ENCODE results near the gene ADAM8. TPM values are rescaled to one million over a fixed set of nuclear protein-coding genes. Genes with fewer than 3 reads are reported as not detected.

The ADAM8 gene
- total and polyA plus RNA-seq, 2 of the 8 experiments (the other 6 are each of a cell fraction or from before 2014, with no cell fraction given), result 4.6 TPM

- Histone ChIP-seq H3K9me3 (ENCODE audit: insufficient read depth in 2 of 2, low read depth in 1 of 2, low read length in 1 of 2) (no peaks in the 10 kb centered on the region), H3K4ac (replicated peaks; ENCODE audit: insufficient read length, low read depth, low read length) (no peak overlapping the region), H2BK15ac (ENCODE audit: low read length) (0 out of 2 replicates have a peak overlapping the region, but pooled peaks have one; percentile 29), H2AK5ac (ENCODE audit: low read depth, low read length) (no peak overlapping the region), H4K20me1 (replicated peaks in 1 of 2; ENCODE audit: control insufficient read depth in 1 of 2, insufficient read depth in 2 of 2, low read length in 2 of 2) (peaks cover 0 to 2% of the 10 kb centered on the region in 2 experiments), H2BK20ac (ENCODE audit: low read length) (no peak overlapping the region), H3K23me2 (ENCODE audit: low read depth, low read length) (peaks cover 6% of the 10 kb centered on the region; the same call in 1 of the 2 replicates), H4K5ac (ENCODE audit: insufficient read length, low read depth, low read length) (no peak overlapping the region), H3K79me1 (ENCODE audit: low read depth, low read length) (no peaks in the 10 kb centered on the region), H3K23ac (ENCODE audit: insufficient read length) (no peak overlapping the region), H3K4me3 (ENCODE audit: extremely low read depth in 1 of 4, insufficient read depth in 2 of 4, low read depth in 3 of 4, low read length in 4 of 4) (peak overlapping the region; percentile 45 to 69 (median 52)), H2BK12ac (ENCODE audit: low read depth, low read length) (no peak overlapping the region), H2AFZ (ENCODE audit: low read length) (0 out of 2 replicates have a peak overlapping the region, but pooled peaks have one; percentile 57), H3K14ac (ENCODE audit: insufficient read length) (no peak overlapping the region), H3K27me3 (replicated peaks in 1 of 4; ENCODE audit: control insufficient read depth in 3 of 4, extremely low read depth in 1 of 4, insufficient read depth in 3 of 4, low read length in 3 of 4) (peaks cover 17 to 56% (median 47%) of the 10 kb centered on the region in 4 experiments), H3K4me2 (ENCODE audit: insufficient read depth in 1 of 2, low read depth in 2 of 2, low read length in 2 of 2) (peak overlapping the region; percentile 85 to 89), H3K4me1 (replicated peaks in 1 of 4; ENCODE audit: control insufficient read depth in 3 of 4, insufficient read depth in 4 of 4, low read length in 3 of 4) (peaks cover 0 to 27% (median 6%) of the 10 kb centered on the region in 4 experiments; a peak in 6 of 7 replicates), H4K91ac (replicated peaks; ENCODE audit: insufficient read length, low read length) (no peak overlapping the region), H2BK5ac (ENCODE audit: low read depth, low read length) (no peak overlapping the region), H3K36me3 (ENCODE audit: control insufficient read depth in 2 of 4, insufficient read depth in 4 of 4, low read length in 3 of 4) (no peaks in the 10 kb centered on the region), H2BK120ac (replicated peaks; ENCODE audit: low read depth, low read length) (no peak overlapping the region), H3K79me2 (ENCODE audit: control insufficient read depth in 1 of 2, insufficient read depth in 2 of 2, low read length in 2 of 2) (no peaks in the 10 kb centered on the region), H3K18ac (ENCODE audit: extremely low read depth, low read length) (no peak overlapping the region), H3K56ac (replicated peaks; ENCODE audit: insufficient read length, low read depth, low read length) (no peak overlapping the region), H3K27ac (ENCODE audit: low read depth, low read length) (no peak overlapping the region), H3K9ac (replicated peaks in 1 of 4; ENCODE audit: extremely low read depth in 1 of 4, low read depth in 3 of 4, low read length in 3 of 4) (no peak overlapping the region), H4K8ac (ENCODE audit: extremely low read depth, insufficient read depth, low read length) (peak overlapping the region; percentile 36; the same call in 1 of the 2 replicates)
- ChIA-PET CTCF (ENCODE audit: partially characterized antibody) (no interaction called here), POLR2A (ENCODE audit: partially characterized antibody) (interaction anchor here (1.6 kb wide), 1 partner anchor 12 kb away, joined by 5 read pairs; no protein-coding TSS in a partner anchor)
- no peak for TF ChIP-seq GABPA (IDR thresholded peaks at IDR 0.05; ENCODE audit: borderline replicate concordance, insufficient read depth, low read length)
- TF ChIP-seq ASH2L (IDR thresholded peaks at IDR 0.05; ENCODE audit: low read length), result no peak
- TF ChIP-seq EP300 (IDR thresholded peaks at IDR 0.05; ENCODE audit: borderline replicate concordance in 1 of 2, low read depth in 2 of 2, low read length in 2 of 2), result no peak
- TF ChIP-seq POLR2AphosphoS5 (IDR thresholded peaks at IDR 0.05; ENCODE audit: low read depth, low read length), result no peak
- no peak for TF ChIP-seq SRF (IDR thresholded peaks at IDR 0.05; ENCODE audit: low read depth, low read length)
- no peak for TF ChIP-seq CBX8 (IDR thresholded peaks at IDR 0.05; ENCODE audit: borderline replicate concordance, low read depth, low read length)
- no peak for TF ChIP-seq ATF2 (IDR thresholded peaks at IDR 0.05; ENCODE audit: low read length)
- 39% methylated on average over 9 of the region's 9 CpGs; no CpG with 5 or more reads in 1 of the 2 experiments for WGBS, 2 experiments (ENCODE audit: extremely low coverage in 1 of 2, insufficient coverage in 1 of 2, insufficient read length in 1 of 2, insufficient replicate concordance in 2 of 2, low coverage in 1 of 2, low lambda C conversion rate in 2 of 2, missing lambda C conversion rate in 1 of 2)
- DNase-seq (ENCODE audit: low read depth in 1 of 2, low spot score in 2 of 2), result no peak
- no peak for FAIRE-seq
Measured at GRCh38 chr10:133326223-133326551, 49.5 kb upstream of the ADAM8 start.
